Stimulated activated CD8-positive, alpha-beta memory T cell treated with anti-CD3 and anti-CD28 coated beads, Interleukin-12 subunit alpha, Interleukin-12 subunit beta, amount 100 ng/mL, for 4 hours (primary cell): ENCODE results near the gene HSF2BP.
"Not testable (repeated sequence)": the region's sequence is repeated elsewhere in the genome, so short reads cannot be mapped to it uniquely, and the experiment has no call there.

Source experiments
- DNase-seq: peaks from one replicate; pipeline ENCODE4 v3.0.0-alpha.2; 2020; ENCODE audit warnings: low read depth

The HSF2BP gene

GRCh38 chr21:43516295-43516847 lies 142.9 kb downstream of the HSF2BP start:
- not testable (repeated sequence) for DNase-seq

- not testable (repeated sequence) for DNase-seq
Measured at GRCh38 chr21:43514834-43515233, 144.5 kb downstream of the HSF2BP start.

- not testable (repeated sequence) for DNase-seq
Measured at GRCh38 chr21:43513023-43513422, 146.3 kb downstream of the HSF2BP start.

GRCh38 chr21:43511209-43511608 lies 148.1 kb downstream of the HSF2BP start:
- not testable (repeated sequence) for DNase-seq

- DNase-seq, result not testable (repeated sequence)
Measured at GRCh38 chr21:43510669-43511068, 148.6 kb downstream of the HSF2BP start.

- DNase-seq, result not testable (repeated sequence)
Measured at GRCh38 chr21:43503892-43504291, 155.4 kb downstream of the HSF2BP start.

GRCh38 chr21:43503075-43503750 lies 156.1 kb downstream of the HSF2BP start:
- not testable (repeated sequence) for DNase-seq

- not testable (repeated sequence) for DNase-seq
Measured at GRCh38 chr21:43502407-43503071, 156.7 kb downstream of the HSF2BP start.

GRCh38 chr21:43498924-43499323 lies 160.4 kb downstream of the HSF2BP start:
- DNase-seq, result not testable (repeated sequence)

- not testable (repeated sequence) for DNase-seq
Measured at GRCh38 chr21:43498065-43498464, 161.2 kb downstream of the HSF2BP start.

GRCh38 chr21:43494279-43495012 lies 164.8 kb downstream of the HSF2BP start:
- not testable (repeated sequence) for DNase-seq

- not testable (repeated sequence) for DNase-seq
Measured at GRCh38 chr21:43493471-43493870, 165.8 kb downstream of the HSF2BP start.

- not testable (repeated sequence) for DNase-seq
Measured at GRCh38 chr21:43488235-43488634, 171.1 kb downstream of the HSF2BP start.

GRCh38 chr21:43486051-43486450 lies 173.2 kb downstream of the HSF2BP start:
- DNase-seq, result not testable (repeated sequence)

- not testable (repeated sequence) for DNase-seq
Measured at GRCh38 chr21:43485016-43485415, 174.3 kb downstream of the HSF2BP start.

GRCh38 chr21:43479197-43479596 lies 180.1 kb downstream of the HSF2BP start:
- DNase-seq, result not testable (repeated sequence)
